Measurements from ENCODE around the gene TRIM34.

DNA sequence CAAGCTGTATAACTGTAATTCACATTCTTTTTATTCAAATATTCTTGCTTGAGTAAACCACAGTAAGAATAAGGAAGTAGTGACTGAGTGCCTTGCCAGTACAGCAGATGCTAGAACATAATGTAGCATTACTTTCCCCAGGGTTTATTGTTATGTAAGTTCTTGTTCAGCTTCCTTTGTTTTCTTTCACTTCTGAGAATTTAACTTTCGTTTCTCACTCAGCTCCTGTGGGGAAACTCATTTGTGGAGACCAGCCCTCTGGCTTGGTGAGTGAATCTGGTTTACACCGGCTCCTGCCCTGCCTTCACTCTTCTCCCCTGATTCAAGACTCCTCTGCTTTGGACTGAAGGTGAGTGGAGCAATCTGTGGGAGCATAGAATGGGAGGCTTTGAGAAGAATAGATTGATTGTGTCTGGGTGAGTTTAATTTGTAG, 64.8 kb downstream of the TRIM34 start, which contains the start of gene TRIM22:
- TF ChIP-seq POLR2A (IDR thresholded peaks at IDR 0.05): no peak
- TF ChIP-seq, protein P1, sequence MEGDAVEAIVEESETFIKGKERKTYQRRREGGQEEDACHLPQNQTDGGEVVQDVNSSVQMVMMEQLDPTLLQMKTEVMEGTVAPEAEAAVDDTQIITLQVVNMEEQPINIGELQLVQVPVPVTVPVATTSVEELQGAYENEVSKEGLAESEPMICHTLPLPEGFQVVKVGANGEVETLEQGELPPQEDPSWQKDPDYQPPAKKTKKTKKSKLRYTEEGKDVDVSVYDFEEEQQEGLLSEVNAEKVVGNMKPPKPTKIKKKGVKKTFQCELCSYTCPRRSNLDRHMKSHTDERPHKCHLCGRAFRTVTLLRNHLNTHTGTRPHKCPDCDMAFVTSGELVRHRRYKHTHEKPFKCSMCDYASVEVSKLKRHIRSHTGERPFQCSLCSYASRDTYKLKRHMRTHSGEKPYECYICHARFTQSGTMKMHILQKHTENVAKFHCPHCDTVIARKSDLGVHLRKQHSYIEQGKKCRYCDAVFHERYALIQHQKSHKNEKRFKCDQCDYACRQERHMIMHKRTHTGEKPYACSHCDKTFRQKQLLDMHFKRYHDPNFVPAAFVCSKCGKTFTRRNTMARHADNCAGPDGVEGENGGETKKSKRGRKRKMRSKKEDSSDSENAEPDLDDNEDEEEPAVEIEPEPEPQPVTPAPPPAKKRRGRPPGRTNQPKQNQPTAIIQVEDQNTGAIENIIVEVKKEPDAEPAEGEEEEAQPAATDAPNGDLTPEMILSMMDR (IDR thresholded peaks at IDR 0.05): no peak

All from thyroid gland (tissue), 4 donors.